ENCODE data around the gene PIK3C3.
"Not testable (repeated sequence)": the region's sequence is repeated elsewhere in the genome, so short reads cannot be mapped to it uniquely, and the experiment has no call there.

PIK3C3 gene

GRCh38 chr18:41965634-41966255 is 10.7 kb downstream of the PIK3C3 start:
- in situ Hi-C loops (cut with MboI; ENCODE audit: low sequenced_read_pairs), result no loop called here

DNA sequence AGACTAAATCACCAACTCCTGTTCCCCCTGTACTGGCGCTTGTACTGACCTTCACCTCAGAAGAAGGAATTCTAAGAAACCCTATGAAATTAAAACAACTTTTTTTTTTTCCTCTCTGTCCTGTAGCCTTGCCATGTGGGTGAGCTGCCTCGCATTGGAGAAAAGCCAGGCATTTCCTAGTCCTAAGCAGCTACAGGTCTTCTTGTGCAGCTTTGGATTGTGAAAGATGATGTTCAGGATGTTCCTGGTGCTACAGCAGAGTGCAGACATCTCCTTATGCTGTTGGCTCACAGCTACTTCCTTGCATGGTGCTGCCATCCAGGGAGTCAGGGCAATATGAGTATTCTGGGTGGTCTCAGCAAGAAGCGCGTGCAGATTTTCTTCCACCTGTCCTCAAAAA is 11.9 kb downstream of the PIK3C3 start:
- in situ Hi-C loops (cut with MboI; ENCODE audit: low sequenced_read_pairs), result no loop called here

GRCh38 chr18:41967680-41968079 is 12.6 kb downstream of the PIK3C3 start:
- in situ Hi-C loops (cut with MboI; ENCODE audit: low sequenced_read_pairs), result no loop called here

- in situ Hi-C loops (cut with MboI; ENCODE audit: low sequenced_read_pairs), result no loop called here
Measured at GRCh38 chr18:41969881-41970280, 14.8 kb downstream of the PIK3C3 start.

DNA sequence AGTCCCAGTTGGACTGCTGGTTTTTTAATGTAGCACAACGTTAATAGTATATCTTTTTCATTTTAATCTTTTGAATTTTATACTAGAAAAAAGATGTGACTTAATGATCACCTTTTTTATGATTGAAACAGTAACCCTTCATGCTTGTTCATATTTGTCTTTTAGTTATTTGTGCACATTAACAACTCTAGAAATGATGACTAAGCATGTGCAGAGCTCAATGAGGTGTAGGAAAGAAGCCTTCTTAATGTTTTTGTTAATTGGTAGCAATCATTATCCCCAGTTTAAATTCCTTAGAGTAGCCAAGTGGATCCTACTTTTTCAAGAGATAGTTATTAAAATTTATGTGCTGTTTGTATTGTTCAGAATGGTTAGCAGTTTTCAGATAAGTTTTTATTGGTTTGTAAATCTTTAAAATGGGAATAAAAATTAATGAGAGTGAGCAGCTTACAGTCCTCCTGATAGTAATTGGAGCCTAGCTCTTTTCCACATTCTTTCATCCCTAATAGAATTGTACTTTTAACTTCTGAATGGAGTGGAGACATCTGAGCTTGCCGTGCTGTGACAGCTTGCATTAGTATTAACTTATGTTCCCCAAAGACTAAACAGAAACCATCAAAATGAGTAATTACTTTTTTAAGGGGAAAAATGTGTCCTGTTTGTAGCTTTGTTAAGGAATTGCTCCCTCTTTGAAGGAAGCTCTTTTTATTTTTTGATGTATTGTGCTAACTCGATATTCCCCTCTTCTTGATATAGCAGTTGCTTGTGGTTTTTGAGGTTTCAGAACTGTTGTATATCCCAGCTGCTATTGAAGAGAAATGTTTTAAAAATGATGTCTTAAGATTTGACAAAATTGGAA is 17.3 kb downstream of the PIK3C3 start:
- in situ Hi-C loops (cut with MboI; ENCODE audit: low sequenced_read_pairs), result no loop called here

- in situ Hi-C loops (cut with MboI; ENCODE audit: low sequenced_read_pairs), result no loop called here
Measured at GRCh38 chr18:41973983-41974382, 18.9 kb downstream of the PIK3C3 start.

DNA sequence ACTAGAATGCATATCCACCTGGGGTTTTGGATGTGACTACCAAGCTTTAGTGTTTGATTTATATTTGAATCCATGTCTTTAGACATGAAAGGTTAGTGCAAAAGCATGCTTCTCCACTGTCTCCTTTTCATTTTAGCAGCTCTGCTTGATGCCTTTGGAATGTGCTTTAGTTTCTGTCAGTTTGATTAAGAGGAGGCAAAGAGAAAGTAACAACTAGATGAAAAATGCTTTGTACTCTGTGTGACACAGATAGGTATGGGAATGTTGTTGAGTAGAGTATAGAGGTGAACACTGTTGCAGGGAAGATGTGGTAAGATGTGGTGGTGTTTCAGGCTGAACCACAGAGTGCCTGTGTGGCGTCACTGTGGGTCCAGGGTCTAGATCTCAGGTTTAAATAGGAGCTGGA is 19.8 kb downstream of the PIK3C3 start:
- in situ Hi-C loops (cut with MboI; ENCODE audit: low sequenced_read_pairs), result no loop called here

DNA sequence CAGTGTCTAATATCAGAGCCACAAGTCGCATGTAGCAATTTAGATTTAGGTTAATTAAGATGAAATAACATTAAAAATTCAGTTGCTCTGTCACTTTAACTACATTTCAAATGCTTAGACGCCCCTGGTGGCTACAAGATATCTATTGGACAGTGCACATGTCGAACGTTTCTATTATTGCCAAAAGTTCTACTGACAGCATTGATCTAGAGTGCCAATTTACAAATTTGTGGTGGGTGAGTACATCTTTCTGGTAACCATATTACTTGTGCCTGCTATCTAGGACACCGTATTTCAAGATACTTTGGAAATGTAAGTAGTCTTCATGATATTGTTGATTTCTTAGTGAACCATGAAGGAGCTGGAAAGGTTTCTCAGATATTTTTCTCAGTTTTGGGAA is 20.2 kb downstream of the PIK3C3 start:
- in situ Hi-C loops (cut with MboI; ENCODE audit: low sequenced_read_pairs), result no loop called here

GRCh38 chr18:41977233-41977632 is 22.2 kb downstream of the PIK3C3 start:
- in situ Hi-C loops (cut with MboI; ENCODE audit: low sequenced_read_pairs), result no loop called here

DNA sequence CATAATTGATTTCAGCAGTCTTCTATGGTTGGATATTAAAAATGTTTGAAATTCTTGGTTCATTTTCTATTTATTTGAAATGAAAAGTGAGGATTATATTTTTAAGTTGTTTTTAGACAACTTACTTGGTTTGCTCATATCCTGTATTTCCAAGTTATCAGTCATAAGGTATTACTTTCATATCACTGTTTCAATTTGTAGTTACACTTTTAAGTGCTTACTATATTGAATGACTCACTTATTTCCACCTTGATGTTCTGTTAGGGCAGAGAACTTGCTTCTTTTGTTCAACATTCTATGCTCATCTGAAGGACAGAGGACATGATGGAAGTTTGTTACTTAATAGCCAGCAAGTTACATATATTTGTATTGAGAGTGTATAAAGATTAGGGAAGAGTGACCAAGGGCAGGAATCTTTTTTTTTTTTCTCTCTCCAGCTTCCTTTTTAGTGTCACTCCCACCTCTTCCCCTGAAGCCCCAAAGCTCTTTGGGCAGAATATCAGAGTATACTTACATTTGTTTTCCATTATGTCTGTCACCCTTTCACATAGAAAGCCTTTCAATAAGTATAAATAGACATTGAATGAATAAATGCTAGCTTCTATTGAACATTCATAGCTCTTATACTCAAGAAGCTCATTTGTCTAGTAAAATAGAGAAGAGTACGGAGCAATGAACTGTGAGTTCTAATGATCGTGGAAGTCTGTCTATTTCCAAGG is 28.1 kb downstream of the PIK3C3 start:
- in situ Hi-C loops (cut with MboI; ENCODE audit: low sequenced_read_pairs), result no loop called here

GRCh38 chr18:41985914-41986313 is 30.9 kb downstream of the PIK3C3 start:
- in situ Hi-C loops (cut with MboI; ENCODE audit: low sequenced_read_pairs), result no loop called here

DNA sequence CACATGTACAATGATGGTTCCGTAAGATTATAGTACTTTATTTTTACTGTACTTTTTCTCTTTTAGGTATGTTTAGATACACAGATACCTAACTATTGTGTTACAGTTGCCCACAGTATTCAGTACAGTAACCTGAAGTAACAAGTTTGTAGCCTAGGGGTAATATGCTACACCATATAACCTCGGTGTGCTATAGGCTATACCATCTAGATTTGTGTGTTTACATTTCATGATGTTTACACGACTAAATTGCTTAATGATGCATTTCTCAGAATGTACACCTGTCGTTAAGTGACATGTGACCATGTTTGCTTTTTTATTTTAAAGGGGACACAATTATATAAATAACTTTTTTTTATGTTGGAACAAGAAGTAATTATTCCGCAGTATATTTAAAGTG is 34.5 kb downstream of the PIK3C3 start:
- in situ Hi-C loops (cut with MboI; ENCODE audit: low sequenced_read_pairs), result no loop called here

DNA sequence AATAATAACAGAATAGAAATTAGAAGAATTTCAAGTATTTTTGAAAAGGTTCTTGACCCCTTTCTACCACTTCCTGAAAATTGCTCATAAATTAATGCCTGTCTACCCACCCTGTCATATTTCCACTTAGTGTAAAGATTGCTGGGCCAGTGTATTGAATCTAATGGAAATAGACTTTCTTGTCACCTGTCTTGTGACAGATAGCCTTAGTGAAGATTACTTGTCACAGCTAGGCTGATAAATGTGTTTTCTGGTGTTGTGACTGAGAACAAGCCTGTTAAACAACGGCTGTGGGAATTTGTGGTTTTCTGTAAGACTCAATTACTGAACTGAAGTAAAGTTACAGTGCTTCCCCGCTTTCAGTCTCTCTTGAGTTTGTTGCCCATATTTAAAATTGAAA is 37.0 kb downstream of the PIK3C3 start:
- in situ Hi-C loops (cut with MboI; ENCODE audit: low sequenced_read_pairs), result no loop called here

DNA sequence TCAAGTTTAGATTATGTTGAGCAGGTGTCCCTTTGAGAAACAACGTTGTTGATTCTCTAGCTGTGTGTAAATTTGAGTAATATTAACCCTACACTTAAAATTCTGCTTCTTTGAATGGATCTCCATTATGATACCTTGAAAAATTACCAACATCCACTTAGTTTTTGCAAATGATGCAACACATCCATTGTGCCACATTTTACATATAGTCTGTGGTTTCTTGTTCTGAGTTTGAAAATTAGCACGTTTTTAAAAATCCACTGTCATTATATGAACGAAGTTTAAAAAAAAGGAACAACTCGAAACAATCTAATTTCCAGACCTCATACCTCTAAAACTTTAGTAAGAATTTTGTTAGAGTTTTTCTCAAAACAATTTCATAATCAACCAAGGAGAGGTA is 37.7 kb downstream of the PIK3C3 start:
- in situ Hi-C loops (cut with MboI; ENCODE audit: low sequenced_read_pairs), result no loop called here

GRCh38 chr18:41993151-41993550 is 38.1 kb downstream of the PIK3C3 start:
- in situ Hi-C loops (cut with MboI; ENCODE audit: low sequenced_read_pairs), result no loop called here

- in situ Hi-C loops (cut with MboI; ENCODE audit: low sequenced_read_pairs), result no loop called here
Measured at GRCh38 chr18:41996020-41996419, 41.0 kb downstream of the PIK3C3 start.

DNA sequence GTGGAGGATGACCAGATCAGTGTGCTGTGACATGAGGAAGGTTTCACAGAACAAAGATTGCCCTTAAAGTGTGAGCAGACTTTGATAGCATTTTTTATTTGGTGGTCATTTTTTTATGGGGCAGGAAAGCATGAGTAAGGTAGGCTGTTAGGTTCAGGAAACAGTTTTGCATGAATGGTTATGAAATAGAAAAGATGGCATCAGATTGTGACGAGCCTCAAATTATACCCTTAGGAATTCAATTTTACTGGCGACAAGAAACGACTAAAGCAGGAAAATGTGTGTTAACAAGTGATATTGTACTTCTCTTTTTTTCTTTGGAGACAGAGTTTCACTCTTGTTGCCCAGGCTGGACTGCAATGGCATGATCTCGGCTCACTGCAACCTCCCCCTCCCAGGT is 44.7 kb downstream of the PIK3C3 start:
- in situ Hi-C loops (cut with MboI; ENCODE audit: low sequenced_read_pairs), result no loop called here

DNA sequence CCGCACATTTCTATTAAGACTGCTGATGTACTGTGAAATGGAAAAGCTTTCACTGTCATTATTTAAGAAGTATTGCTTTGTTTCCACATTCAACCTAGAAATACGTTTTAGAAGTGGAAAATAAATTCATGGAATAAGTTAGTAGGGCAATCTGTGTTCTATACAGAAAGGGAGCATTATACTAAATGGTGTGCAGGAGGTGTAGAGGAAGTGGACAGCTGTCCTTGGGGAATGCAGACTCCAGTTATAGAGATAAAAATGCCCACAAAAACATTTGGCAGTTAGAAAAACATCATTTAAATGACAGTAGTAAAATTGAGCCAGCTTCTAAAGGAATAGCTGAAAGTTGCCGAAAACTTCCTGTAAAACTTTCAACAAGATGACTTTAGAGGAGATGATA is 46.8 kb downstream of the PIK3C3 start:
- in situ Hi-C loops (cut with MboI; ENCODE audit: low sequenced_read_pairs), result no loop called here

GRCh38 chr18:42004653-42005052 is 49.6 kb downstream of the PIK3C3 start:
- in situ Hi-C loops (cut with MboI; ENCODE audit: low sequenced_read_pairs), result no loop called here

DNA sequence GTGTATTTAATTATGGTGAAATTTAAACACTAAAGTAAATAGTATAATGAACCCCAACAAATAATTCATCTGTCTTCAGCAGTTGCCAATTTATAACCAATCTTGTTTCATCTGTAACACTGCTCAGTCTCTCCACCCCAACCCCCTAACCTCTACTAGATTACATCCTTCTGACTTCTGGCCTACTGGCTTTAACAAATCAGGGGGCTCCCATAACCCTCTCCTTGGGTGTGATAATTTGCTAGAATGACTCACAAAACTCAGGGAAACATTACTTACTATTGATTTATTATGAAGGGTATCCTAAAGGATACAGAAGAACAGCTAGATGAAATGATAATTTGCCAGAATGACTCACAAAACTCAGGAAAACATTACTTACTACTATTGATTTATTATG is 50.7 kb downstream of the PIK3C3 start:
- in situ Hi-C loops (cut with MboI; ENCODE audit: low sequenced_read_pairs), result no loop called here

DNA sequence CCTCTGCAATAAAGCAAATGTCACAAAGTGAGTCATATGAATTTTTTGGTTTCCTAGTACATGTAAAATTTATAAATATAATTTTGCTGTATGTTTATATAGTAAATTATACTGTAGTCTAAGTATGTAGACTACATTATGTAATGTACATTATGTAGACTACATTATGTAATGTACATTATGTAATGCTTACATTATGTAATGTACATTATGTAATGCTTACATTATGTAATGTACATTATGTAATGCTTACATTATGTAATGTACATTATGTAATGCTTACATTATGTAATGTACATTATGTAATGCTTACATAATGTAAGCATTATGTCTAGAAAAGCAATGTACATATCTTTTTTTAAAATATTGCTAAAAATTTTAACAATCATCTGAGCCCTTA is 54.4 kb downstream of the PIK3C3 start:
- in situ Hi-C loops (cut with MboI; ENCODE audit: low sequenced_read_pairs), result not testable (repeated sequence)

DNA sequence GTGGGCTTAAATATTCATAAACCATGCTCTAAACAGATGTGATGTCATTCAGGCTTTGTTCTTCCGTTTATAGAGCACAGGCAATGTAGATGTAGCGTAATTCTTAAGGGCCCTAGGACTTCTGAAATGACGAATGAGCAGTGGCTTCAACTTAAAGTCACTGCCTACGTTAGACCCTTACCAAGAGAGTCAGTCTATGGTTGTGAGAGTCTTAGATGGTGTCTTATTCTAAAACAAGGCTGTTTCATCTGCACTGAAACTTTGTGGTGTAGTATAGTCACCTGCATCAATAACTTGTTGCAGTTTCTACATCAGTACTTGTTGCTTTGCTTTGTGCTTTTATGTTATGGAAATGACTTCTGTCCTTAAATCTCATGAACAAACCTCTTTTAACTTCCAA is 56.0 kb downstream of the PIK3C3 start:
- in situ Hi-C loops (cut with MboI; ENCODE audit: low sequenced_read_pairs), result no loop called here
